GM23338 (cell line): ENCODE measurements around the gene MICAL3. TPM values are rescaled to one million over a fixed set of nuclear protein-coding genes. Genes with fewer than 3 reads are reported as not detected.

Experiments
- ATAC-seq: fragments of 200-7000 bp; cut with Tn5 transposase; 3 replicates; pipeline ENCODE4 v1.9.1; 2020
- DNase-seq: peaks from one replicate; pipeline ENCODE4 v3.0.0-alpha.2; 2015; ENCODE audit warnings: low spot score
- H2AFZ ChIP-seq: fragments of 200-600 bp; sonication (generic); 2 replicates; pipeline ENCODE4 v1.8.0; 2016; ENCODE audit warnings: antibody characterized with exemption, mild to moderate bottlenecking, moderate library complexity
- H3F3A ChIP-seq: fragments of 200-600 bp; sonication (generic); replicated peaks from 2 replicates; pipeline ENCODE4 v1.8.0; 2017; ENCODE audit warnings: antibody characterized with exemption, mixed run types, low read depth
- H3K27ac ChIP-seq: fragments of 200-600 bp; sonication (generic); 2 replicates; pipeline ENCODE4 v1.6.1; 2016; ENCODE audit warnings: low read depth
- H3K27me3 ChIP-seq: fragments of 200-600 bp; sonication (generic); 2 replicates; pipeline ENCODE4 v1.8.0; 2016; ENCODE audit warnings: mild to moderate bottlenecking, mixed run types, moderate library complexity; ENCODE audit not compliant: insufficient read depth
- H3K36me3 ChIP-seq: fragments of 200-600 bp; sonication (generic); 2 replicates; pipeline ENCODE4 v1.8.0; 2016; ENCODE audit warnings: mild to moderate bottlenecking; ENCODE audit not compliant: insufficient read depth
- H3K4me1 ChIP-seq: fragments of 200-600 bp; sonication (generic); 2 replicates; pipeline ENCODE4 v1.8.0; 2016; ENCODE audit warnings: mild to moderate bottlenecking, moderate library complexity; ENCODE audit not compliant: insufficient read depth
- H3K4me2 ChIP-seq: fragments of 200-600 bp; sonication (generic); 2 replicates; pipeline ENCODE4 v1.7.1; 2017; ENCODE audit warnings: mixed run types
- H3K4me3 ChIP-seq: fragments of 200-600 bp; sonication (generic); 2 replicates; pipeline ENCODE4 v1.6.1; 2016; ENCODE audit warnings: mixed run types
- H3K79me2 ChIP-seq: fragments of 200-600 bp; sonication (generic); replicated peaks from 2 replicates; pipeline ENCODE4 v1.8.0; 2017; ENCODE audit warnings: mild to moderate bottlenecking; ENCODE audit not compliant: insufficient read depth
- H3K9me2 ChIP-seq: fragments of 200-600 bp; sonication (generic); 2 replicates; pipeline ENCODE4 v1.8.0; 2017; ENCODE audit not compliant: insufficient read depth
- H4K20me1 ChIP-seq: fragments of 200-600 bp; sonication (generic); replicated peaks from 2 replicates; pipeline ENCODE4 v1.8.0; 2017; ENCODE audit warnings: mild to moderate bottlenecking; ENCODE audit not compliant: insufficient read depth
- H3K27ac Mint-ChIP-seq: 2 replicates; pipeline ENCODE4 v1.8.0; 2020; ENCODE audit warnings: inconsistent platforms, mild to moderate bottlenecking, moderate library complexity, mixed read lengths
- H3K27me3 Mint-ChIP-seq: 3 replicates; pipeline ENCODE4 v1.8.0; 2022; ENCODE audit warnings: low read depth, mild to moderate bottlenecking, moderate library complexity, mixed read lengths, inconsistent platforms; ENCODE audit not compliant: insufficient read depth, poor library complexity
- H3K36me3 Mint-ChIP-seq: 3 replicates; pipeline ENCODE4 v1.8.0; 2021; ENCODE audit warnings: low read depth, mild to moderate bottlenecking, inconsistent platforms, moderate library complexity, mixed read lengths
- H3K4me1 Mint-ChIP-seq: 3 replicates; pipeline ENCODE4 v1.8.0; 2020; ENCODE audit warnings: mild to moderate bottlenecking, inconsistent platforms, mixed read lengths
- H3K4me3 Mint-ChIP-seq: 3 replicates; pipeline ENCODE4 v1.8.0; 2021; ENCODE audit warnings: moderate library complexity, mild to moderate bottlenecking, inconsistent platforms, mixed read lengths
- H3K9me3 Mint-ChIP-seq: 3 replicates; pipeline ENCODE4 v1.8.0; 2020; ENCODE audit warnings: moderate library complexity, mild to moderate bottlenecking, inconsistent platforms, mixed read lengths
- EZH2 ChIP-seq: fragments of 200-600 bp; sonication (generic); IDR thresholded peaks from one replicate; pipeline ENCODE4 v1.8.0; 2017; ENCODE audit warnings: antibody characterized with exemption, mild to moderate bottlenecking, low read depth; ENCODE audit not compliant: unreplicated experiment
- EZH2phosphoT487 ChIP-seq: fragments of 200-600 bp; sonication (generic); IDR thresholded peaks from one replicate; pipeline ENCODE4 v1.8.1; 2018; ENCODE audit warnings: antibody characterized with exemption; ENCODE audit not compliant: unreplicated experiment
- POLR2AphosphoS5 ChIP-seq: IDR thresholded peaks from 2 replicates; pipeline ENCODE4 v1.6.1; 2016; ENCODE audit warnings: antibody characterized with exemption, low read depth
- polyA plus RNA-seq: library from polyadenylated mRNA; unstranded; fragments of >200 nt; fragmentation: Nextera tagmentation; extraction: Ambion mirVana; gene quantifications from 2 replicates; pipeline ENCODE4 v1.2.1, GENCODE V29; 2016
- total RNA-seq: library from RNA; depleted of rRNA; stranded (reverse); fragments of >200 nt; shearing (Covaris generic); gene quantifications from 2 replicates; pipeline ENCODE4 v1.2.3, GENCODE V29; 2014
- TF ChIP-seq, protein P1 (sequence below): IDR thresholded peaks from one replicate; pipeline ENCODE4 v1.6.1; 2018; ENCODE audit warnings: antibody characterized with exemption; ENCODE audit not compliant: unreplicated experiment
- TF ChIP-seq, protein P2 (sequence below), 2 experiments: fragments of 200-600 bp in 1 of 2; sonication (generic) in 1 of 2; conservative IDR thresholded peaks; 2 replicates each; pipeline versions ENCODE4 v1.5.1 to v1.6.1; 2016 to 2017; ENCODE audit warnings: antibody characterized with exemption in 2 of 2, low read depth in 2 of 2, mild to moderate bottlenecking in 2 of 2, moderate library complexity in 1 of 2
- TF ChIP-seq, protein P3 (sequence below): IDR thresholded peaks from 2 replicates; pipeline ENCODE4 v1.6.1; 2016; ENCODE audit warnings: antibody characterized with exemption

Gene MICAL3
- total and polyA plus RNA-seq, 2 experiments from 2014 or later = 10.1 to 33.9 TPM

DNA sequence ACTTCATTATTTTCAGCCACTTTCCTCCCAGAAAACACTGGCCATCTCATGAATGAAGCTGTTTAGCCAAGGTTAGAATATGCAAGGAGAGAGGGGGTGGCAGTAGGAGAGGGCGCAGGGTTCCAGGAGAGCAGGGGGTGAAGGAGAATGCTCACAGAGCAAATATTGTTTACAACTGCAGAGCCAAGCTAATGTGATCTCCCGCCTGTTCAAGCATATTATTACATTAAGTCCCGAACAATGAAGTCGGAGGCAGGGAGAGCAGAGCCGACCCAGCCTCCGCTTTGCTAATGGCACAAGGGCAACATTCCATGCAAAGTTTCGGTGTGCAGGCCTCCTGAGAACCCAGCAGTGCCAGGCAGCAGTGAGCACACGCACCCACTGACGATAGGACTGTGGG, 80.1 kb downstream of the MICAL3 start:
- DNase-seq = no peak

DNA sequence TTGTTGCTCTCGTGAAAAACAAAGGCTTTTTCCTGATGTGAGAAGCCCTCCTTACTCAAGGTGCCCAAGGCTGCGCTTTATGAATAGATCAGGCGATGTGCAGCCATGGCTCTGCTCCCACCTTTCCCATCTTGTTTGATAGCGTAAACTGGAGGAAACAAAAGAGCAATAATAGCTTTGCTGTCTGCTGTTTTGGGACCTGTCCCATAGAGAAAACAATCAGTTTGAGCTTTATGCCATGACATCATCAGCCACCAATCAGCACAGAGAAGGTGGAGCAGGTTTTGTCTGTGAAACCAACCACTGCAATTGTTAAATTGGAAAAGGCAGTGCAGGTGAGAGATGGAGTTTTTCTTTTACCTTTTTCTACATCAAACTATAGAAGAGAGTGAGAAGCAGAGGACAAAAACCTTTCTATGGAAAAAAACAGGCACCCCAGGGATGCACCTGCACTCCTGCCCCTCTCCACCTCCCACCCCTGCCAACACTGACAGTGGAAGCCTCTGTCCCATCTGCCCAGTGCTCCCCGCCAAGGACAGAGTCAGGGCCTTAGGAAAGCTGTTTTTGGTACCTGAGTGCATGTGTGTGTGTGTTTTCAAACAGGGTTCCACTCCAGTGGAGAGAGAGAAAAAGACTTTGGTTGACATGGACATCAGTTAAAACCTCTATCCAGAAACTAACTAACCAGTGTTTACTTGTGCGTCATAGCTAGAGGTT, 80.7 kb downstream of the MICAL3 start:
- H3K4me3 Mint-ChIP-seq = no peak overlapping the region
- TF ChIP-seq, protein P1, sequence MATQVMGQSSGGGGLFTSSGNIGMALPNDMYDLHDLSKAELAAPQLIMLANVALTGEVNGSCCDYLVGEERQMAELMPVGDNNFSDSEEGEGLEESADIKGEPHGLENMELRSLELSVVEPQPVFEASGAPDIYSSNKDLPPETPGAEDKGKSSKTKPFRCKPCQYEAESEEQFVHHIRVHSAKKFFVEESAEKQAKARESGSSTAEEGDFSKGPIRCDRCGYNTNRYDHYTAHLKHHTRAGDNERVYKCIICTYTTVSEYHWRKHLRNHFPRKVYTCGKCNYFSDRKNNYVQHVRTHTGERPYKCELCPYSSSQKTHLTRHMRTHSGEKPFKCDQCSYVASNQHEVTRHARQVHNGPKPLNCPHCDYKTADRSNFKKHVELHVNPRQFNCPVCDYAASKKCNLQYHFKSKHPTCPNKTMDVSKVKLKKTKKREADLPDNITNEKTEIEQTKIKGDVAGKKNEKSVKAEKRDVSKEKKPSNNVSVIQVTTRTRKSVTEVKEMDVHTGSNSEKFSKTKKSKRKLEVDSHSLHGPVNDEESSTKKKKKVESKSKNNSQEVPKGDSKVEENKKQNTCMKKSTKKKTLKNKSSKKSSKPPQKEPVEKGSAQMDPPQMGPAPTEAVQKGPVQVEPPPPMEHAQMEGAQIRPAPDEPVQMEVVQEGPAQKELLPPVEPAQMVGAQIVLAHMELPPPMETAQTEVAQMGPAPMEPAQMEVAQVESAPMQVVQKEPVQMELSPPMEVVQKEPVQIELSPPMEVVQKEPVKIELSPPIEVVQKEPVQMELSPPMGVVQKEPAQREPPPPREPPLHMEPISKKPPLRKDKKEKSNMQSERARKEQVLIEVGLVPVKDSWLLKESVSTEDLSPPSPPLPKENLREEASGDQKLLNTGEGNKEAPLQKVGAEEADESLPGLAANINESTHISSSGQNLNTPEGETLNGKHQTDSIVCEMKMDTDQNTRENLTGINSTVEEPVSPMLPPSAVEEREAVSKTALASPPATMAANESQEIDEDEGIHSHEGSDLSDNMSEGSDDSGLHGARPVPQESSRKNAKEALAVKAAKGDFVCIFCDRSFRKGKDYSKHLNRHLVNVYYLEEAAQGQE = no peak
- no peak for TF ChIP-seq EZH2
- TF ChIP-seq, protein P2, sequence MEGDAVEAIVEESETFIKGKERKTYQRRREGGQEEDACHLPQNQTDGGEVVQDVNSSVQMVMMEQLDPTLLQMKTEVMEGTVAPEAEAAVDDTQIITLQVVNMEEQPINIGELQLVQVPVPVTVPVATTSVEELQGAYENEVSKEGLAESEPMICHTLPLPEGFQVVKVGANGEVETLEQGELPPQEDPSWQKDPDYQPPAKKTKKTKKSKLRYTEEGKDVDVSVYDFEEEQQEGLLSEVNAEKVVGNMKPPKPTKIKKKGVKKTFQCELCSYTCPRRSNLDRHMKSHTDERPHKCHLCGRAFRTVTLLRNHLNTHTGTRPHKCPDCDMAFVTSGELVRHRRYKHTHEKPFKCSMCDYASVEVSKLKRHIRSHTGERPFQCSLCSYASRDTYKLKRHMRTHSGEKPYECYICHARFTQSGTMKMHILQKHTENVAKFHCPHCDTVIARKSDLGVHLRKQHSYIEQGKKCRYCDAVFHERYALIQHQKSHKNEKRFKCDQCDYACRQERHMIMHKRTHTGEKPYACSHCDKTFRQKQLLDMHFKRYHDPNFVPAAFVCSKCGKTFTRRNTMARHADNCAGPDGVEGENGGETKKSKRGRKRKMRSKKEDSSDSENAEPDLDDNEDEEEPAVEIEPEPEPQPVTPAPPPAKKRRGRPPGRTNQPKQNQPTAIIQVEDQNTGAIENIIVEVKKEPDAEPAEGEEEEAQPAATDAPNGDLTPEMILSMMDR (conservative IDR thresholded peaks at IDR 0.05; ENCODE audit: low read depth in 2 of 2) = no peak
- no peak overlapping the region for H3K27ac ChIP-seq

More for the DNA sequence above, 80.1 kb downstream of the MICAL3 start:
- peaks cover 48% of the 10 kb centered on the region for H3K4me1 ChIP-seq
- TF ChIP-seq POLR2AphosphoS5 (no peak), EZH2phosphoT487 (no peak)
- TF ChIP-seq, protein P3, sequence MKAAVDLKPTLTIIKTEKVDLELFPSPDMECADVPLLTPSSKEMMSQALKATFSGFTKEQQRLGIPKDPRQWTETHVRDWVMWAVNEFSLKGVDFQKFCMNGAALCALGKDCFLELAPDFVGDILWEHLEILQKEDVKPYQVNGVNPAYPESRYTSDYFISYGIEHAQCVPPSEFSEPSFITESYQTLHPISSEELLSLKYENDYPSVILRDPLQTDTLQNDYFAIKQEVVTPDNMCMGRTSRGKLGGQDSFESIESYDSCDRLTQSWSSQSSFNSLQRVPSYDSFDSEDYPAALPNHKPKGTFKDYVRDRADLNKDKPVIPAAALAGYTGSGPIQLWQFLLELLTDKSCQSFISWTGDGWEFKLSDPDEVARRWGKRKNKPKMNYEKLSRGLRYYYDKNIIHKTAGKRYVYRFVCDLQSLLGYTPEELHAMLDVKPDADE = no peak
- TF ChIP-seq, protein P1 = no peak
- H3K79me2 ChIP-seq = peaks cover 97% of the 10 kb centered on the region
- Mint-ChIP-seq H3K4me3 (no peak overlapping the region), H3K36me3 (no peaks in the 10 kb centered on the region), H3K27me3 (peaks cover 11% of the 10 kb centered on the region), H3K4me1 (peaks cover 61% of the 10 kb centered on the region), H3K9me3 (no peaks in the 10 kb centered on the region), H3K27ac (peak overlapping the region; percentile 14; the same call in 1 of the 2 replicates)
- H3K4me2 ChIP-seq = peak overlapping the region; percentile 38; the same call in 1 of the 2 replicates
- H3K36me3 ChIP-seq = no peaks in the 10 kb centered on the region
- no peak overlapping the region for H3K4me3 ChIP-seq
- no peaks in the 10 kb centered on the region; the same call in 1 of the 2 replicates for H4K20me1 ChIP-seq
- H2AFZ ChIP-seq = no peak overlapping the region
- H3F3A ChIP-seq = no peaks in the 10 kb centered on the region
- no peak overlapping the region for H3K27ac ChIP-seq
- H3K9me2 ChIP-seq = no peaks in the 10 kb centered on the region
- no peak for ATAC-seq
- no peaks in the 10 kb centered on the region for H3K27me3 ChIP-seq

More for the DNA sequence above, 80.7 kb downstream of the MICAL3 start:
- DNase-seq = no peak
- H3K27ac Mint-ChIP-seq = no peak overlapping the region
- Histone ChIP-seq H3K4me1 (peaks cover 48% of the 10 kb centered on the region), H3K27me3 (no peaks in the 10 kb centered on the region), H3K79me2 (peaks cover 98% of the 10 kb centered on the region), H3K36me3 (no peaks in the 10 kb centered on the region), H3K9me2 (no peaks in the 10 kb centered on the region), H3F3A (no peaks in the 10 kb centered on the region), H4K20me1 (no peaks in the 10 kb centered on the region; the same call in 1 of the 2 replicates), H3K4me2 (0 out of 2 replicates have a peak overlapping the region, but pooled peaks have one; percentile 38), H2AFZ (no peak overlapping the region), H3K4me3 (no peak overlapping the region)
- H3K9me3 Mint-ChIP-seq = no peaks in the 10 kb centered on the region
- H3K36me3 Mint-ChIP-seq = no peaks in the 10 kb centered on the region
- peaks cover 11% of the 10 kb centered on the region for H3K27me3 Mint-ChIP-seq
- ATAC-seq = no peak; the same call in 2 of the 3 replicates
- H3K4me1 Mint-ChIP-seq = peaks cover 64% of the 10 kb centered on the region
